NB4 (cell line): ENCODE measurements around the gene MAP3K8.

Experiments
- DNase-seq: peaks from one replicate; pipeline ENCODE4 v3.0.0; 2010; ENCODE audit warnings: low read depth
- H3K4me3 ChIP-seq: one replicate; pipeline ENCODE4 v1.5.1; 2011; ENCODE audit warnings: mild to moderate bottlenecking, low read depth, low read length, moderate library complexity
- MYC ChIP-seq: IDR thresholded peaks from 2 replicates; pipeline ENCODE4 v1.6.1; 2011; ENCODE audit warnings: low read depth, low read length
- POLR2A ChIP-seq: IDR thresholded peaks from 2 replicates; pipeline ENCODE4 v1.6.1; 2011; ENCODE audit warnings: mild to moderate bottlenecking; ENCODE audit not compliant: insufficient read length; ENCODE audit errors: extremely low read depth
- TF ChIP-seq, protein P1 (sequence below): IDR thresholded peaks from one replicate; pipeline ENCODE4 v1.5.1; 2012; ENCODE audit warnings: low read depth, low read length
- TF ChIP-seq, protein P2 (sequence below): IDR thresholded peaks from 2 replicates; pipeline ENCODE4 v1.6.1; 2011; ENCODE audit warnings: low read depth, low read length

MAP3K8 gene

GRCh38 chr10:30491204-30491915, 57.4 kb downstream of the MAP3K8 start:
- DNase-seq = peak; percentile 88
- TF ChIP-seq, protein P1, sequence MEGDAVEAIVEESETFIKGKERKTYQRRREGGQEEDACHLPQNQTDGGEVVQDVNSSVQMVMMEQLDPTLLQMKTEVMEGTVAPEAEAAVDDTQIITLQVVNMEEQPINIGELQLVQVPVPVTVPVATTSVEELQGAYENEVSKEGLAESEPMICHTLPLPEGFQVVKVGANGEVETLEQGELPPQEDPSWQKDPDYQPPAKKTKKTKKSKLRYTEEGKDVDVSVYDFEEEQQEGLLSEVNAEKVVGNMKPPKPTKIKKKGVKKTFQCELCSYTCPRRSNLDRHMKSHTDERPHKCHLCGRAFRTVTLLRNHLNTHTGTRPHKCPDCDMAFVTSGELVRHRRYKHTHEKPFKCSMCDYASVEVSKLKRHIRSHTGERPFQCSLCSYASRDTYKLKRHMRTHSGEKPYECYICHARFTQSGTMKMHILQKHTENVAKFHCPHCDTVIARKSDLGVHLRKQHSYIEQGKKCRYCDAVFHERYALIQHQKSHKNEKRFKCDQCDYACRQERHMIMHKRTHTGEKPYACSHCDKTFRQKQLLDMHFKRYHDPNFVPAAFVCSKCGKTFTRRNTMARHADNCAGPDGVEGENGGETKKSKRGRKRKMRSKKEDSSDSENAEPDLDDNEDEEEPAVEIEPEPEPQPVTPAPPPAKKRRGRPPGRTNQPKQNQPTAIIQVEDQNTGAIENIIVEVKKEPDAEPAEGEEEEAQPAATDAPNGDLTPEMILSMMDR = no peak
- TF ChIP-seq MYC = peak; percentile 48
- TF ChIP-seq, protein P2, sequence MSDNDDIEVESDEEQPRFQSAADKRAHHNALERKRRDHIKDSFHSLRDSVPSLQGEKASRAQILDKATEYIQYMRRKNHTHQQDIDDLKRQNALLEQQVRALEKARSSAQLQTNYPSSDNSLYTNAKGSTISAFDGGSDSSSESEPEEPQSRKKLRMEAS = peak; percentile 49; the same call in 1 of the 2 replicates
- H3K4me3 ChIP-seq = no peak overlapping the region

- TF ChIP-seq, protein P2 = no peak
- TF ChIP-seq MYC = no peak
- TF ChIP-seq, protein P1 = no peak
- no peak for TF ChIP-seq POLR2A
- DNase-seq = no peak
Observed at GRCh38 chr10:30491916-30492515, 58.0 kb downstream of the MAP3K8 start.

GRCh38 chr10:30493609-30494530, 59.9 kb downstream of the MAP3K8 start:
- DNase-seq = peak; percentile 88
- peak overlapping the region; percentile 46 for H3K4me3 ChIP-seq
- TF ChIP-seq, protein P1 = peak; percentile 10
- TF ChIP-seq MYC (peak; percentile 78), POLR2A (no peak)
- TF ChIP-seq, protein P2 = peak; percentile 80

More at GRCh38 chr10:30491916-30492515, 58.0 kb downstream of the MAP3K8 start:
- no peak overlapping the region for H3K4me3 ChIP-seq

DNA sequence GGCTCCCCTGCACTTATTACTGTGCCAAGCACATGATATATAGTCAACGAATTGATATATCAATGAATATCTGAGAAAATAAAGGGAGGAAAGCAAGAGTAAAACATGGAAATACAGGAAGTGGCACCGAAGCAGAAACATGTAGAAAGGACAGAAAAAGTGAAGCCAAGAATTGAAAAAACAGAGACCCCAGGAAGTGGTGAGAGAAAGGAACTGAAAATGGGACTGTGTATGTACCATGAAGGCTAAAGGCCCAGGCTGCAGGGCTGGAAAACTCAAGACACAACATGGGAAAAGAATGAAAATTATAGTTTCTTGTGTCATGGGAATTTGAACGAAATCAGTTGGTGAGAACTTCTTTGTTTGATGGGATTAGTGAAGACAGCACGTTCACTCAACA, 60.6 kb downstream of the MAP3K8 start:
- H3K4me3 ChIP-seq = no peak overlapping the region
- DNase-seq = peak; percentile 28
- TF ChIP-seq POLR2A (no peak), MYC (no peak)
- TF ChIP-seq, protein P1 = no peak
- TF ChIP-seq, protein P2 = no peak

DNA sequence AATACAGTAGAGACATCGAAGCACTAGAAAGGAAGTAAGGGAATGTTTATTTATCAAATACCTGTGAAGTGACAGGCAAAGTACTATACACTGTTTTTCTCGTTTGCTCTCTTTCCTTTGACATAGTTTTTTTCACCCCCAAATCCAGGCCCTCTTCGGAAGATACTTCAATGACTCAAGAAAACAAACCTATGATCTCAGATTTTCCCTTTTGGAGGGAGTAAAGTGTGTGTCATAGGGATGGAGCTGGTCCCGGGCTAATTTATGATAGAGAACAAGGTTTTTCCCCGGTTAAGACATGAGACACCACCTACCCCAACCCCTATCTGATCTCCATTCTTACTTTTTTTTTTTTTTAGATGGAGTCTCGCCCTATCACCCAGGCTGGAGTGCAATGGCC, 61.7 kb downstream of the MAP3K8 start:
- no peak overlapping the region for H3K4me3 ChIP-seq
- TF ChIP-seq, protein P1 = no peak
- TF ChIP-seq, protein P2 = no peak
- TF ChIP-seq MYC (no peak), POLR2A (no peak)
- DNase-seq = no peak
